Hematopoietic multipotent progenitor cell treated with erythropoietin and hydrocortisone succinate and interleukin-3 and kit ligand, for 4 days (in vitro differentiated cells): Measurements from ENCODE around the gene PKM.
A peak's percentile ranks its signal among the peaks of the same experiment; 100 is the strongest.

Experiments
- DNase-seq: peaks from one replicate; pipeline ENCODE4 v3.0.0-alpha.2; 2015

PKM gene

GRCh38 chr15:72233769-72234168, 2.8 kb upstream of the PKM start:
- no peak for DNase-seq

DNA sequence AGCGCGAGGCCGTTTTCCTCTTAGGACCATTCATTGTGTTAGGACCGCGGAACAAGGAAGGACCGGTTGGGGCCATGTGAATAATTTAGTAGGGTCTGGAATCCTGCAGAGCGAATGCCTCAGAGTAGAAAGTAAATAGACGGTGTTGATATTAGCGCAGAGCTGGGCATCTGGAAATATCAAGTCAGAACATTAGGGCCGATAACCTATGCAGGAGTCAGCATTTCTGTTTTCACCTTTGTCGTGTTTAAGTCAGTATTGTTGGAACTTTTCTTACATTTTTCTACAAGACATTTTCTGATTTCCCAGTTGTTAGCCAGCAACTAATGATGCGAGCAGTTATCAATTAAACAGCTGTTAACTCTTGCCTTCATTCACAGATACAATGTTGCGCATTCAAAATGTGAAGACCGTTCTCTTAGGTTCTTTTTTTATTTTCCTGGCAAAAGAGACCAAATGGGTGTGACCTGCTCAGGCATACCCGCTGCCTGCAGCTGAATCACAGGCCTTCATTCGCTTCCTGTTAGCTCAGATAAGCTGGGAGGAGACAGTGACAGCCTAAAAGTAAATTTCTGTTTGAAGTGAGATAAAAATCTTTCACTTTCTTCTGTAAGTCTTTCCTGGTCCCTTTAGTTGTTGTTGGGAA, 966 bp upstream of the PKM start:
- DNase-seq, result peak; percentile 93

DNA sequence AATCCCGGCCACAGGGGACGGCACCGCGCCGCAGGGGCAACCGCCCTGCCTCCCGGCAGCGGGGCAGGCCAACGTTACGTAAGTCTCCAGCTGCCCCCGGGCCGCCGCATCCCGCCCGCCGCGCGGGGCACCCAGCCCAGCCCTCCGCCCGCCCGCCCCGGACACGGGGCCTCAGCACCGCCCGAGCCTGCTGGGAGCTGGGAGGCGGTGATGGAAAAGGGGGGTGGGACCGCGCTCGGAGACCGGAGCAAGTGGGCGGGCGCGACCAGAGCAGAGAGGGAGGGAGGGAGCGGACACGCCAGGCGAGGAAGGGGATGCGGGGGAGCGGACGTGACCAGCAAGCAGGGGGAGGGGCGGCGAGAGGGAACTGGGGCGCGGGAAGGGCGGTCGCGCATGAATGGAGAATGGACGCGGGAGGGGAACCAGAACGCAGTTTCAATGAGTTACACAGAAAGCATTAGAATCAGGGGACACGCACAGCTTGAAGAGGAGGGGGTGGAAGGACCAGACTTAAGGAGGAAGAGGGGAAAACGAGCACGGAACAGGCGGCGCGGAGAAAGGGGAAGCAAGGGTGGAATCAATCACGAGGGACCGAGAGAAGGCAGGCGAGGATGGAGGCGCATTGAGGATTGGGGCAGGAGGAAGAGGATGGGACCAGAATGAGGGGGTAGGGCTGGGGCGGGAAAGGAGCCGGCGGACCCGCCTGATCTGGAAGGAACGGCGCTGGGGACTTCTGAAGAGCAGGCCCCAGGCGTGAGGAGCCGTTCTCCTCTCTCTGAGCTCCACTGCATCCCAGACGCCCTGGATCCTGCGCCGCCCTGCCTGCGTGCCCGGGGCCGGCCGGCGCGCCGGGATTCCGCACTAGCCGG, 559 bp downstream of the PKM start:
- peak; percentile 88 for DNase-seq

GRCh38 chr15:72229947-72230196, 1.1 kb downstream of the PKM start:
- DNase-seq, result no peak

GRCh38 chr15:72229076-72229946, 1.7 kb downstream of the PKM start:
- peak; percentile 40 for DNase-seq

GRCh38 chr15:72227720-72228119, 3.3 kb downstream of the PKM start:
- peak; percentile 74 for DNase-seq

- no peak for DNase-seq
Observed at GRCh38 chr15:72227192-72227586, 3.8 kb downstream of the PKM start.

DNA sequence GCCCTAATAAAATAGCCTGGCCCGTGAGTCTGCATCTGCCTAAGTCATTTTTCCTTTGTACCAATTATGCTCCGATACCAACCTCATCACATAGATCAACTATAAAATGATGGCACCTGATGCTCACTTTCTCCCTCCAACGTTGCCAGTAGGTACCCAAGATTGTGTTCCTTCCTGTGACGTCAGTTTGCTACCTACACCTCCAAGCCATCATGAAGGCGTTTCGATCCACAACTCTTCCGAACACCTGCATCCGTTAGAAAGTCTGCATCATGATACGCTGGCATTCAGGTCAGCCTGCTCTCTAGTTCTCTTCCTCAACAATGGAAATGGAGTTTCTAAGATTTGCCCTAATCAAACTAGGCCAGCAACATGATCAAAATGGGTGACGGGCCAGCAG, 7.7 kb downstream of the PKM start:
- DNase-seq, result no peak

DNA sequence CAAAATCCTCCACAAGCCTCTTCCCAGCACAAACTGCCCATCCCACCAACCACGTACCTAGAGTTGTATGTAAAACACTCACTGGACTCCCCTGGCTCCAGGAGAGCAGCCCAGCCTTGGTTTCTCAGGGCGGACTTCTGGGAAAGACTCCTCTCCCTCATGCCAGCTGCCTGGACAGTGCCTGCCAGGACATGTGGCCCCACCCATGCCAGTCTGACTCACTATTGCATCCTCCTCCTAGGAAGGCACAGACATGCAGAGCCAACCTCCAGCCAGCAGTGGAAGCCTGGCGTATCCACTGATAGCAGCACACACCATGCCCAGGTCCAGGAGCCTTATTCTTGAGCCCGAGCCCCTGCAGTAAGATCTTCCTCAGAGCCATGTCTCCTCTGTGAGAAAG, 8.6 kb downstream of the PKM start:
- no peak for DNase-seq

DNA sequence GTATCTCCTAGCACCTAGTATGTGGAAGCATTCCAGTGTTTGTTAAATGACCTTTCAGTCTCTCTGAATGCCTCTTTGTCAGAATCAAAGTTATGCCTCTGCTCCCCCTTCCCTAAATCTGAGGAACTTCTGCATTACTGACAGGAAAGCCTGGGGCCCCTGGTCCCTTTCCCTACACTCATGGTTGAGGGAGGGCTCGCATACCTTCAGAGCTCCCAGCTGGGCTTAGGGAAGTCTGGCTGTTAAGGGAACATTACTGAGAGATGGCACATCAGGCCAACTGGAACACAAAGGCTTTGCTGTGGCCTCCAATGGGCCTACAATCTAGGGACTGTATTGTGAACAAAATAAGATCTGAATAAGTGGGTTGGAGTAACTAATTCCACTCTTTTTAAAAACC, 10.3 kb downstream of the PKM start:
- DNase-seq, result no peak

- no peak for DNase-seq
Observed at GRCh38 chr15:72217216-72217615, 13.8 kb downstream of the PKM start.

GRCh38 chr15:72216079-72216478, 14.9 kb downstream of the PKM start:
- DNase-seq, result no peak

DNA sequence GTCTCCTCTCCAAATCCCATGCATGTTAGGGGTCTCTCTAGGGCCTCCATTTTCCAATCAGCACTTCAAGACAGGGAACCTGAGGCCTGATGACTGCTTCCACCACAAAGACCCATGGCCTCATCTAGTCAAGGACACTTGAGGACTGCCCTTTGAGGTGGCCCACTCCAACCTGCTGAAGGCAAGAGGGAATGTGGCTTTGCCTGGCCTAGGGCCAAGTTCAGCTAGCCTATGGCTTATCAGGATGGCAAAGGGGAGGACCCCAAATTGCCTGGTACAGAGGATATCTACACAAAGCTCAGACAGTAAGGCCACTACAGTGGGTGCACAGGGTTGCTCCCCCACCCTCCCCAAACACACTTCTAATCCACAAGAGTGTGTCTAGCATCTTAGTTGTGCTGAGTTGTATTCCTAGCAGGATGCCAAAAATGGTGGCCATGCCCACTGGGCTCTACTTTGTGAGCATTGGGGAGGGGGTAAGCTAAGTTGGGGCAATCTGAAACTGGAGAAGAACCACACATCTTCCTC, 23.4 kb downstream of the PKM start:
- peak; percentile 37 for DNase-seq

GRCh38 chr15:72206677-72207000, 24.4 kb downstream of the PKM start:
- no peak for DNase-seq

DNA sequence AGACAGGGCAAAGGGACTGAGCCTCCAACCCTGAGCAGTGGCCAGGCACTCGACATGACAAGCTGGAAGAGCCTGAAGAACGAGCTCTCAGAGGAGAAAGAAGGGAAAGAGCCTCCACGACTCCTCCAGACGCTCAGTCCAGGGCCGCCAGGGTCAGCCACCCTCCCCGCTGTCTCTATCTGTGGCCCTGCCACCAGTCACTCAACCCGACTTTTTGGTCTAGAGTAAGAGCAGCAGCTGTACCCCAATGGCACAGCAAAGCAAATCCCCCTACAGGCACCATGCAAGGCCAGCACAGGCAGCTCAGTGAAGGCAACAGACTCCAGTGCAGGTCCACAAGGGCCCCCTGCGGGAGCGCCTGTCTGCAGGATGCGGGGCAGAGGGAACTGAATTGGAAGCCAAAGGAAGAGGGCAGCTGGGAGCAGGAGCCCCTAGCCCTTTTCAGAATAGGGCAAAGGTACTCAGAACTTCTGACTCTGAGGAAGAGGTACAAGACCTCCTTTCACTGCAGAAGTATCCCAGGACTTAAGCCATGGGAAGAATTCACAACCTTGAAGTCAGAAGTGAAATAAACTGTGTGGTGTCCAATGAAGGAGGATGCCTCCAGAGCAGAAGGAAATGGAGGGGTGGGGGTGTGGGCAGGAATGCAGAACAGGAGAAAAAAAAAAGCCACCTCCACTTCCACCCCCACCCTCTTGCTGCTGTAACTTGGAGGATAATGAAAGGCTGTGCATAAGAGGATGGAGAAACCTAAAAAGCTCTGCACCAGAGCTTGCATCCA, 24.9 kb downstream of the PKM start:
- no peak for DNase-seq

- no peak for DNase-seq
Observed at GRCh38 chr15:72205273-72205672, 25.7 kb downstream of the PKM start.

DNA sequence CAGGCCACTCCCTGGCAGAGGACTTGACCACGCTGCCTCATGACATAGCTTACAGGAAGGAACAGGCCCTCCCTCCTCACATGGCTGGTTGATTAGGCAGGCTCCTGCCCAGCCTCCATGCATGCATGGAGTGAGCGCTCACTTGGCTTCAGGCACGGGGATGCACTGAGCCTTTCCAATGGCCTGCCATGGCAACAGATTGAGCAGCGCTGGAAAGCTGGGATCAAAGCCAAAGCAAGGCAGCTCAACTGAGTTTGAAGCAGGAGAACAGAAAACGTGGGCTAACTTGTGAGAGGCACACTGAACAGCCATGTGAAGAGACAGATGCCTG, 27.5 kb downstream of the PKM start:
- DNase-seq, result no peak

DNA sequence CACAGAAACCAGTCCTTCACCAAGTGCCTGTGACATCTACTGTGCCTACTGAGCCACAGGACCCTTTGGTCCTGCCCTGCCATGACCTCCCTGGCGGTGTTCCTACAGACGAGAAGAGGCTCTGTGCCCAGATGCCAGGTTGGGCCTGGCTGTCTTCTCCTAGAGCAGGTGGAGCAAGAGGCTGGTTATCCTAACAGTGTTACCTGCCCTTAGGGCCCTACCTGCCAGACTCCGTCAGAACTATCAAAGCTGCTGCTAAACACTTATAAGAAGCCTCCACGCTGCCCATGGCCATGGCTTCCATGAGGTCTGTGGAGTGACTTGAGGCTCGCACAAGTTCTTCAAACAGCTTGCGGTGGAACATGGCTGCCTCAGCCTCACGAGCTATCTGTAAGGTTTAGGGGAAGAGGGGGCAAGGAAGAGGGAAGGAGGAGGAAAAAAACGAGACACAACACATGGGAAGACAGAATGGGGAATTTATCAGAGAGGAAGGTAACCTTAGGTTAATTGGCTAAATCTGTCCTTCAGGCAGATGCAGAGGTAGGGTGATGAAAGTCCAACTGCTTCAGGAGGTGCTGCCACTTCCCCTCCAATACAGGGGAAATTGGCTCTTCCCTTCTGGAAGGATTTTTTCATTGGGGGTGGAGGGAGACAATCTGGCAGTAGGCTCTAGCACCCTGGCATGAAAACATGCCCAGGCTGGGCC, 28.0 kb downstream of the PKM start:
- DNase-seq, result no peak

- DNase-seq, result no peak
Observed at GRCh38 chr15:72202302-72202701, 28.7 kb downstream of the PKM start.

- DNase-seq, result no peak
Observed at GRCh38 chr15:72201391-72201921, 29.5 kb downstream of the PKM start.

- DNase-seq, result no peak
Observed at GRCh38 chr15:72200395-72201237, 30.4 kb downstream of the PKM start.
